PC-9 (cell line): ENCODE measurements around the gene FOXN3.

Experiments
- CTCF ChIP-seq: fragments of 200-600 bp; sonication (generic); conservative IDR thresholded peaks from 2 replicates; pipeline ENCODE4 v1.6.1; 2017; ENCODE audit warnings: mixed run types, antibody characterized with exemption, mild to moderate bottlenecking, moderate library complexity
- EZH2 ChIP-seq: fragments of 200-600 bp; sonication (generic); IDR thresholded peaks from 2 replicates; pipeline ENCODE4 v1.8.0; 2017; ENCODE audit warnings: antibody characterized with exemption, low read depth

GRCh38 chr14:89163031-89163636 is 253.9 kb downstream of the FOXN3 start:
- TF ChIP-seq CTCF, result no peak
- no peak for TF ChIP-seq EZH2
